ENCODE data around the gene CHCHD6.

DNA sequence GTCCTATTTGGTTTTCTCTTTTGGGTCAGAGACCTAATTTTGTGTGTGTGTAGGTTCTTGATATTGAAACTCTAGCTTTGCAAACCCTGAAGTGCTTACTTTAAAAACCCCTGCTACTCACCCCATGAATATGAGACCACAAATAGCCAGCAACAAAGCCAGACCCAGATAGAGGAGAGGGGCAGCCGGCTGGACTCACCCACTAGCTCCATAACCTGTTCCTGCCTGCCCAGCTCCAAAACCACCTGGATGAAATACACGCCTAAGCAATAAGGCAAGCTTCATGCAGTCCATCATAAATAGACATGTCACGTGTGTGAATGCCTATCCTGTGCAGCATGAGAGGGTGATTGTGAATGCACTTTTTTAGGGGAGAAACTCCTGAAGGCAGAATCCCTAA, 45.5 kb upstream of the CHCHD6 start:
- no peak for TF ChIP-seq CTCF (IDR thresholded peaks at IDR 0.05)
- no peak for TF ChIP-seq POLR2A (IDR thresholded peaks at IDR 0.05)
